SK-N-MC (cell line): Measurements from ENCODE around the gene PDE11A.

Source experiments
- DNase-seq: peaks from one replicate; pipeline ENCODE4 v3.0.0-alpha.2; 2011; ENCODE audit warnings: low read depth, low spot score
- H3K27ac ChIP-seq: fragments of 200-600 bp; sonication (generic); 2 replicates; pipeline ENCODE4 v1.5.1; 2016; ENCODE audit warnings: mixed run types
- H3K36me3 ChIP-seq: fragments of 200-600 bp; sonication (generic); 2 replicates; pipeline ENCODE4 v1.6.1; 2017; ENCODE audit warnings: antibody characterized with exemption, low read length, mixed read lengths; ENCODE audit not compliant: insufficient read depth
- H3K4me3 ChIP-seq: fragments of 200-600 bp; sonication (generic); 2 replicates; pipeline ENCODE4 v1.5.1; 2016
- H3K9ac ChIP-seq: fragments of 200-600 bp; sonication (generic); 2 replicates; pipeline ENCODE4 v1.8.0; 2017; ENCODE audit warnings: mixed run types, mixed read lengths; ENCODE audit not compliant: insufficient read length
- H3K9me3 ChIP-seq: fragments of 200-600 bp; sonication (generic); 2 replicates; pipeline ENCODE4 v1.6.1; 2017; ENCODE audit warnings: low read depth, mild to moderate bottlenecking, antibody characterized with exemption, low read length, moderate library complexity, mixed read lengths
- EZH2 ChIP-seq: fragments of 200-600 bp; sonication (generic); IDR thresholded peaks from one replicate; pipeline ENCODE4 v1.6.1; 2017; ENCODE audit warnings: antibody characterized with exemption
- FOXP2 ChIP-seq: optimal IDR thresholded peaks from 2 replicates; pipeline ENCODE3; 2011; ENCODE audit warnings: mild to moderate bottlenecking, moderate library complexity; ENCODE audit not compliant: insufficient read depth; ENCODE audit errors: extremely low read length, control extremely low read depth
- POLR2AphosphoS5 ChIP-seq: IDR thresholded peaks from 2 replicates; pipeline ENCODE4 v1.6.1; 2012; ENCODE audit warnings: mild to moderate bottlenecking, low read depth, low read length, borderline replicate concordance

The PDE11A gene

GRCh38 chr2:177930916-177931315 is 141.7 kb downstream of the PDE11A start:
- H3K36me3 ChIP-seq = no peaks in the 10 kb centered on the region
- no peak for DNase-seq
- H3K27ac ChIP-seq = no peak overlapping the region
- H3K9me3 ChIP-seq = no peaks in the 10 kb centered on the region
- H3K9ac ChIP-seq = no peak overlapping the region
- no peak for TF ChIP-seq POLR2AphosphoS5
- TF ChIP-seq EZH2 = no peak
- no peak for TF ChIP-seq FOXP2
- no peak overlapping the region for H3K4me3 ChIP-seq

GRCh38 chr2:177929662-177930522 is 142.7 kb downstream of the PDE11A start:
- no peak overlapping the region for H3K4me3 ChIP-seq
- H3K36me3 ChIP-seq = no peaks in the 10 kb centered on the region
- H3K27ac ChIP-seq = no peak overlapping the region
- no peaks in the 10 kb centered on the region for H3K9me3 ChIP-seq
- no peak for TF ChIP-seq EZH2
- TF ChIP-seq FOXP2 = no peak
- H3K9ac ChIP-seq = no peak overlapping the region
- DNase-seq = no peak

- H3K9me3 ChIP-seq = no peaks in the 10 kb centered on the region
- no peak overlapping the region for H3K9ac ChIP-seq
- no peak for DNase-seq
- no peak overlapping the region for H3K4me3 ChIP-seq
- TF ChIP-seq POLR2AphosphoS5 = no peak
- no peak for TF ChIP-seq FOXP2
- TF ChIP-seq EZH2 = no peak
- H3K36me3 ChIP-seq = no peaks in the 10 kb centered on the region
- H3K27ac ChIP-seq = no peak overlapping the region
Measured at GRCh38 chr2:177923323-177923722, 149.3 kb downstream of the PDE11A start.

GRCh38 chr2:177921726-177922125 is 150.9 kb downstream of the PDE11A start:
- DNase-seq = no peak
- Histone ChIP-seq H3K9me3 (no peaks in the 10 kb centered on the region), H3K36me3 (no peaks in the 10 kb centered on the region), H3K27ac (peak overlapping the region; percentile 88), H3K9ac (peak overlapping the region; percentile 51), H3K4me3 (peak overlapping the region; percentile 66)
- no peak for TF ChIP-seq EZH2
- no peak for TF ChIP-seq POLR2AphosphoS5
- TF ChIP-seq FOXP2 = no peak

- no peak overlapping the region for H3K4me3 ChIP-seq
- TF ChIP-seq FOXP2 (no peak), POLR2AphosphoS5 (no peak), EZH2 (no peak)
- H3K36me3 ChIP-seq = no peaks in the 10 kb centered on the region
- no peaks in the 10 kb centered on the region for H3K9me3 ChIP-seq
- no peak overlapping the region for H3K27ac ChIP-seq
- no peak for DNase-seq
- H3K9ac ChIP-seq = no peak overlapping the region
Measured at GRCh38 chr2:177917169-177917568, 155.4 kb downstream of the PDE11A start.

GRCh38 chr2:177916342-177916741 is 156.2 kb downstream of the PDE11A start:
- TF ChIP-seq FOXP2 (no peak), POLR2AphosphoS5 (no peak), EZH2 (no peak)
- no peaks in the 10 kb centered on the region for H3K36me3 ChIP-seq
- H3K9me3 ChIP-seq = no peaks in the 10 kb centered on the region
- H3K4me3 ChIP-seq = no peak overlapping the region
- H3K27ac ChIP-seq = no peak overlapping the region
- H3K9ac ChIP-seq = no peak overlapping the region
- no peak for DNase-seq

GRCh38 chr2:177914247-177914646 is 158.3 kb downstream of the PDE11A start:
- no peaks in the 10 kb centered on the region for H3K9me3 ChIP-seq
- no peak overlapping the region for H3K27ac ChIP-seq
- no peak for DNase-seq
- H3K4me3 ChIP-seq = no peak overlapping the region
- TF ChIP-seq EZH2 = no peak
- no peak for TF ChIP-seq FOXP2
- TF ChIP-seq POLR2AphosphoS5 = no peak
- H3K9ac ChIP-seq = no peak overlapping the region
- no peaks in the 10 kb centered on the region for H3K36me3 ChIP-seq

- no peak overlapping the region for H3K27ac ChIP-seq
- H3K9me3 ChIP-seq = no peaks in the 10 kb centered on the region
- H3K9ac ChIP-seq = no peak overlapping the region
- H3K36me3 ChIP-seq = no peaks in the 10 kb centered on the region
- DNase-seq = no peak
- no peak for TF ChIP-seq EZH2
- TF ChIP-seq FOXP2 = no peak
- TF ChIP-seq POLR2AphosphoS5 = no peak
- no peak overlapping the region for H3K4me3 ChIP-seq
Measured at GRCh38 chr2:177909962-177910361, 162.6 kb downstream of the PDE11A start.

- Histone ChIP-seq H3K4me3 (no peak overlapping the region), H3K27ac (no peak overlapping the region), H3K36me3 (no peaks in the 10 kb centered on the region), H3K9me3 (no peaks in the 10 kb centered on the region), H3K9ac (no peak overlapping the region)
- TF ChIP-seq POLR2AphosphoS5 = no peak
- TF ChIP-seq EZH2 = no peak
- TF ChIP-seq FOXP2 = no peak
- no peak for DNase-seq
Measured at GRCh38 chr2:177908824-177909223, 163.8 kb downstream of the PDE11A start.
